Ammon's horn (tissue), 1 donor: ENCODE results near the gene DYRK4.

ENCODE experiments used
- DNase-seq: peaks from one replicate; pipeline ENCODE4 v3.0.0-alpha.2; 2016; ENCODE audit warnings: low spot score

DYRK4 gene

GRCh38 chr12:4564818-4565217 lies 2.8 kb downstream of the DYRK4 start:
- peak; percentile 46 for DNase-seq

DNA sequence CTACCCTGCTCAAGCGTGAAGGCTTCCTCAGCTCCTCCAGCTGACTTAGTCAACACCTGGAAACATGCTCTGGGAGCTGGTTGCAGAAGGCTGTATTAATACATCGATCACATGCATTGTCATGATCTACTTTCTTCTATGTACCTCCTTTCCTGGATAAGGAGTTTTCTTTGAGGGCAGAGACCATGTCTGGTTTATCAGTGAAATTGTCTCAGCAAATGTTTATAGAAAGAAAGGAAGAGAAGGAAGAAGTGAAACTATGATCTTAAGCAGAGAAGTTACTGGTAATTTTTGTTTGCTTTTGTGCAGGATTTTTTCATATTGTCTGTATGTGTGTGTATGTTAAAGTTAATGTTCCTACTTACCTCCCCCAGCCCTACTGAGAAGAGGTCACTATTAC lies 4.5 kb downstream of the DYRK4 start:
- no peak for DNase-seq

- DNase-seq, result peak; percentile 36
Observed at GRCh38 chr12:4567073-4567881, 5.3 kb downstream of the DYRK4 start.

GRCh38 chr12:4569261-4569660 lies 7.3 kb downstream of the DYRK4 start:
- DNase-seq, result no peak

- DNase-seq, result no peak
Observed at GRCh38 chr12:4572680-4573079, 10.7 kb downstream of the DYRK4 start.

- peak; percentile 43 for DNase-seq
Observed at GRCh38 chr12:4579305-4580102, 17.5 kb downstream of the DYRK4 start.

DNA sequence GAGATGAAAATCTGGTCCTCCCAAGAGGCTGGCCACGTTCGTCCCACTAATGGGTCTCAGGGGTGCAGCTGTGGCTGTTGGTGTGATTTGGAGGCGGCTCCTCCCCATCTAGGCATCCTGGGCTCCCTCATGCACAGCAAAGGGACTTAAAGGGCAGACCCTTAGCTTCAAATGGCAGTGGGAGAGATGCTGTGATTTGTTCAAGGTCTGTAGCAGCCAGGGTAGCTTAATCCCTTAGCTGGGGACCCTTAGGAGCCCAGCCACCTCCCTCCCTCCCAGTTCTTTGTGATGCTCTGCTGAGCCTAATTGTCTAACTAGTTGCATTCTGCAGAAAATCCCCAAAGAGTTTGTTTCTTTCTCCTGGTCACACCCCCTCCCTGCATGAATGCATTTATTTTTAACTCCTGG lies 18.3 kb downstream of the DYRK4 start:
- no peak for DNase-seq

DNA sequence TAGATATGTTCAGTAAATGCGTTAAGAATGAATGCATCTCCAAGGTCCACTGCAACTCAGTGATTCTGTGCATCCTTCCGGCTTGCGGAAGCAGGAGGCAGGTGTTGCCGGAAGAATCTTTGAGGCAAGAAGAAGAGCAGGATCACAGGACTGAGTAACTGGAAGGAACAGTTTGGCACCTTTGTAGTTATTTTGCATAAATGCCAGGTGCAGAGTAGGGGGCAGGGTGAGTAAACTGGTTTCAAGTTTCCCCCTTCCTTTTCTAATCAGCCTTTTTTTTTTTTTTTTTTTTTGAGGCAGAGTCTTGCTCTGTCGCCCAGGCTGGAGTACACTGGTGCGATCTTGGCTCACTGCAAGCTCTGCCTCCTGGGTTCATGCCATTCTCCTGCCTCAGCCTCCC lies 22.3 kb downstream of the DYRK4 start:
- no peak for DNase-seq

GRCh38 chr12:4584896-4585295 lies 22.9 kb downstream of the DYRK4 start:
- DNase-seq, result no peak

GRCh38 chr12:4586500-4586899 lies 24.5 kb downstream of the DYRK4 start:
- DNase-seq, result no peak

- no peak for DNase-seq
Observed at GRCh38 chr12:4587108-4587507, 25.1 kb downstream of the DYRK4 start.

GRCh38 chr12:4588916-4589315 lies 26.9 kb downstream of the DYRK4 start:
- no peak for DNase-seq

- no peak for DNase-seq
Observed at GRCh38 chr12:4589941-4590340, 27.9 kb downstream of the DYRK4 start.

- no peak for DNase-seq
Observed at GRCh38 chr12:4591180-4591687, 29.2 kb downstream of the DYRK4 start.

GRCh38 chr12:4595881-4596280 lies 33.9 kb downstream of the DYRK4 start:
- no peak for DNase-seq

DNA sequence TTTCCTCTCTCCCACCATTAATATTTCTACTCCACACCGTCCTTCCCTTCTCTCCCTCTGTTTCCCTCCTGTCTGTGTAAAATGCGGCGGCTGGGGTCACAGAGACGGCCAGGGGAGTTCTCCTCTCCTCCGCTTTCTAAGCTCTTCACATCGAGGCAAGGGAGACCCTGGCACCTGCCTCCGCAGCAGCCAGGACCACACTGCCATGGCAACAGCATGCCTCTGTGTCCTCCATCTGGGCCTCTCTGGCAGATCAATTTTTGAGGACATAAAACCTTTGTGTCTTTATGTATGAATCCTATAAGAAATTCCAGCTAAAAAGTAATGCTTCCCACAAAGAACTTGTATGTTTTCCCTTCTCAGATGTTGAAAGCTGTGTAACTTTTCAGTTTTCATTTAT lies 41.4 kb downstream of the DYRK4 start:
- peak; percentile 22 for DNase-seq

DNA sequence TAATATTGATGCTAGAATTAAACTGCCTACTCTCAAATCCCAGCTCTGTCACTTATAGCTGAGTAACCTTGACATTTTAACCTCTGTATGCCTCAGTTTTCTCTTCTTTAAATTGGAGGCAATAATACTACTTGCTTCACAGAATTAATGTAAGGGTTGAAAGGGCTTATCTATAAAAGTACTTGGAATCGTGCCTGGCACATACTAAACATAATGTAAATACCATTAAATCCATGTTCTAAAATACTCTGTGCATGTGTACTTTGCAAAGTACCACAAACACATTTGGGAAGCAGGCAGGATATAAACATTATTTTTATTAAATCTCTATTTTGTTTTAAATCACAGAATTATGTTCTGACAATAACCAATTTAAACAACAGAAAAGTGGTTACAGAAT lies 41.9 kb downstream of the DYRK4 start:
- no peak for DNase-seq

DNA sequence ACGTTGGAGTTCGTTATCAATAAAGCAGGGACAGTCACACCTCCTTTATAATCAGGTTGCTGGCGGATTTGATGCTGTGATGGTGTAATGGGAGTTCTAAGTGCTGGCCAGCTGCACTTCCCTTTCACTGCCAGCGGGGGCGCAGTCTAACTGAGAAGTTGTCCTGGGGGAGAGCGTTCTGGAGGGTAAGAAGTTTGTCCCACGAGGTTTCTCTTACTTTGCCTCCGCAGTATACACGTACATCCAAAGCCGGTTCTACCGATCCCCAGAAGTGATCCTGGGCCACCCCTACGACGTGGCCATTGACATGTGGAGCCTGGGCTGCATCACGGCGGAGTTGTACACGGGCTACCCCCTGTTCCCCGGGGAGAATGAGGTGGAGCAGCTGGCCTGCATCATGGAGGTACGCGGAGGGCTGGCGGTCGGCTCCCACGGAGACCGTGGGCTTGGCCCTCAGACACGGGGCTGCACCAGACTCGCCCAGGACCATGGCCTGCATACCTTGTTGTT lies 42.7 kb downstream of the DYRK4 start:
- peak; percentile 93 for DNase-seq

- DNase-seq, result no peak
Observed at GRCh38 chr12:4607056-4607455, 45.0 kb downstream of the DYRK4 start.

- DNase-seq, result no peak
Observed at GRCh38 chr12:4609071-4609470, 47.1 kb downstream of the DYRK4 start.

GRCh38 chr12:4610481-4610880 lies 48.5 kb downstream of the DYRK4 start:
- DNase-seq, result no peak

DNA sequence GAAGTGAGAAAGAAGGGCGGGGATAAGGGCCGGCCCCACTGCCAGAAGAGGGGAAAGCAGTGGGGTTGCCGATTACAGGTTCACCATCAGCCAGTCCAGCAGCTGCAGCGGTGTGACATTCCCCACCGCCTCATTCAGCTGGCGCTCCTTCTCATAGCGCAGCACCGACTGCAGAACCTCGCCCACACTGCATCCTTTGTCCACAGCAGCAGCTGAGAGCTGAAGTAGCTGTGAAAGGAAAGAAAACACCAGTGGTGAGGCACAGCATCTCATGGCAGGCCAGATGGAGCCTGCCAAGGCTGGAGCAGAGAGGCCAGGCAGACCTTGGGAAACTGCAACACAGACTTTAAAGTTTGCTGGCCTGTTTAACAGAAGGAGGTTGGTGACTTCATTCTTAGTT lies 53.7 kb downstream of the DYRK4 start:
- DNase-seq, result peak; percentile 73

- no peak for DNase-seq
Observed at GRCh38 chr12:4621511-4621910, 59.5 kb downstream of the DYRK4 start.
